Measurements from ENCODE around the gene EFNB2.

The EFNB2 gene

DNA sequence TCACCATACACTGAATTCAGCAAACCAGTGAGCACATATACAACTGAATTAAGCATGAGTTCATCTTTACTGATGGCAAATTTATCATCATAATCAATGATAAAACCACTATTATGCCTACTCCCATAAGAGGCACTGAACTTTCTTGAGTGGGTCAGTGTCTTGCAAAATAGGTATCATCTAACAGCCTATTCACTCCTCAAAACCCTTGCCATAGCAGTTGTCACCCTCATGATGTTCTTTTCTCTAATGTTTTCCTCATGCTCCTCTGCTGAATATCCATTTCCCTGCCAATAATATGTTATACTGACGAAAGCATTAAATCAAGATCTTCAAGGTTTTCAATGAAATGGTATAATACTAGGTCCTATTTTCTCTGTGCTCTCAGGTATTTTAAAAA lies 26.8 kb upstream of the EFNB2 start:
- DNase-seq (ENCODE audit: low read depth), result no peak
- no peak overlapping the region for H3K4me3 ChIP-seq (ENCODE audit: low read length)
- TF ChIP-seq CTCF (IDR thresholded peaks at IDR 0.05; ENCODE audit: insufficient read depth, low read depth, low read length, missing control alignments), result no peak

DNA sequence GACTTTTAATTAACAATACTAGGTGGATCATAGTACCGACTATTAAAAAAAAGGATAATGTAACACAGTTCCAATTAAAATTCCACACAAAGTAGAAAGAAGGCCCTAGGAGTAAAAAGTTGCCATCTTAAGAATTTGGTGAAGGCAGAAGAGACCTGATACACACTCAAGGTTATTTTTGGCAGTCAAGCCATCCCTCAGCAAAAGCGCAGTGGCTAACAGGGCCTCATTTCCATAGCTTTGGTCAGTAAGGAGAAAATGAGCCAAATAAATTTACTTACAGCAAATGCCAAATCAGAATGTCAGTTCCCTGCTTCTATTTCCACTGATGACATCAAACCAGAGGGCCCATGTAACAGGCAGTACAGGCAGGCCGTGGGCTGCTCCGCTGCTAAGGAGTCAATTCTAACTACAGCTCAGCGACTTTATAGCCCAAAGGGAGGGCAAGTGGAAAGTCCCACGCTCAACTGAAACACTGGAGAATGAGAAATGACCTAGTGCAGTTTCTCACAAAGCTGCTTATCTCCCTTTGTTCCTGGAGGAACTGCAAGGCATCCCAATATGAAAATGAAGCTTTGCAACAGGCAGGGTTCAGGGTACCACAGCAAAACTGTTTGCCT lies 26.2 kb upstream of the EFNB2 start:
- TF ChIP-seq CTCF (IDR thresholded peaks at IDR 0.05; ENCODE audit: insufficient read depth, low read depth, low read length, missing control alignments), result no peak
- H3K4me3 ChIP-seq (ENCODE audit: low read length), result no peak overlapping the region
- no peak for DNase-seq (ENCODE audit: low read depth)

- no peak for DNase-seq (ENCODE audit: low read depth)
- no peak for TF ChIP-seq CTCF (IDR thresholded peaks at IDR 0.05; ENCODE audit: insufficient read depth, low read depth, low read length, missing control alignments)
- no peak overlapping the region for H3K4me3 ChIP-seq (ENCODE audit: low read length)
Measured at GRCh38 chr13:106560821-106561220, 25.4 kb upstream of the EFNB2 start.

- no peak overlapping the region for H3K4me3 ChIP-seq (ENCODE audit: low read length)
- TF ChIP-seq CTCF (IDR thresholded peaks at IDR 0.05; ENCODE audit: insufficient read depth, low read depth, low read length, missing control alignments), result no peak
- DNase-seq (ENCODE audit: low read depth), result no peak
Measured at GRCh38 chr13:106558527-106558926, 23.1 kb upstream of the EFNB2 start.

DNA sequence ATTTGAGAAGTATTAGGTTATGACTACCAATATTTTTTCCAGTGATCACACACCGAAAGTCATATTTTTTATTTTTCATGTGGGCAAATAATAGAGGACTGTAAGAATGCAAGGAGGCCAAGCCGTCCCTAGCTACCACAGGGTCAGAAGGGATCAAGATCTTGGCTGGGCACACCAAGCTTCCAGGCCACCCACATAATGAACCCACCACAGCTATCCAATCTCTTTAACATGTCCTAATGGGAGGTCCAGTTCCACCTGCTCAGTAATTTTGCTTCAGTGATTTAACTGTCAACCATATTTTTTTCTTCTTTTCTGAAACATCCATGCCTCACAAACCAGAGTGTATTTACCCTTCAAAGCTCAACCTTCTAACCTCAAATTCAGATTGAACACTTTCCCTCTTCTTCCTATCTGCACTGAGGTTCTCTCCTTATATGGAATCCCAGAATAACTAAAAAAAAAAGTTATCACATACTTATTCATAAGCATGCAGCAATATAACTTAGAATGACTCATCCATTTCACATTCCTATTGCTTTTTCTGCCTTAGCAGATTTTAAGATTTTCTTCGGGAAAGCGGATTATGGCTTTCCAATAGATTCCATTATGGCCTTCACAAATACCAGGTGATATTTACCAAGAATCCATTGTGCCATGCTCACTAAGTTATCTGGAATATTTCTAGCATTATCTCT lies 20.3 kb upstream of the EFNB2 start:
- no peak for TF ChIP-seq CTCF (IDR thresholded peaks at IDR 0.05; ENCODE audit: insufficient read depth, low read depth, low read length, missing control alignments)
- no peak for DNase-seq (ENCODE audit: low read depth)
- H3K4me3 ChIP-seq (ENCODE audit: low read length), result no peak overlapping the region

- H3K4me3 ChIP-seq (ENCODE audit: low read length), result no peak overlapping the region
- DNase-seq (ENCODE audit: low read depth), result no peak
- TF ChIP-seq CTCF (IDR thresholded peaks at IDR 0.05; ENCODE audit: insufficient read depth, low read depth, low read length, missing control alignments), result no peak
Measured at GRCh38 chr13:106551751-106552150, 16.3 kb upstream of the EFNB2 start.

- no peak overlapping the region for H3K4me3 ChIP-seq (ENCODE audit: low read length)
- TF ChIP-seq CTCF (IDR thresholded peaks at IDR 0.05; ENCODE audit: insufficient read depth, low read depth, low read length, missing control alignments), result no peak
- DNase-seq (ENCODE audit: low read depth), result no peak
Measured at GRCh38 chr13:106551350-106551749, 15.9 kb upstream of the EFNB2 start.

Data from epithelial cell of esophagus (primary cell).